OCI-LY1 (cell line): ENCODE measurements around the gene KRT17.

Source experiments
- H2AFZ ChIP-seq: fragments of 200-600 bp; sonication (generic), shearing (Covaris generic); 2 replicates; pipeline ENCODE4 v1.6.0; 2014; ENCODE audit warnings: antibody characterized with exemption, mild to moderate bottlenecking, low read length
- H3F3A ChIP-seq: fragments of 200-600 bp; sonication (generic), shearing (Covaris generic); 2 replicates; pipeline ENCODE4 v1.6.0; 2014; ENCODE audit warnings: mild to moderate bottlenecking, antibody characterized with exemption, low read length, moderate library complexity; ENCODE audit not compliant: insufficient read depth
- H3K27ac ChIP-seq: fragments of 200-600 bp; sonication (generic); 2 replicates; pipeline ENCODE4 v1.5.1; 2014; ENCODE audit warnings: low read length, mixed run types, mild to moderate bottlenecking, low read depth; ENCODE audit not compliant: poor library complexity, severe bottlenecking
- H3K27me3 ChIP-seq: fragments of 200-600 bp; sonication (generic); 2 replicates; pipeline ENCODE4 v1.6.0; 2014; ENCODE audit warnings: antibody characterized with exemption, mild to moderate bottlenecking, low read length, moderate library complexity; ENCODE audit not compliant: insufficient read depth
- H3K36me3 ChIP-seq: fragments of 200-600 bp; sonication (generic); 2 replicates; pipeline ENCODE4 v1.6.1; 2014; ENCODE audit warnings: mild to moderate bottlenecking, antibody characterized with exemption, low read length, moderate library complexity, mixed read lengths; ENCODE audit not compliant: insufficient read depth
- H3K4me1 ChIP-seq: fragments of 200-600 bp; sonication (generic); 2 replicates; pipeline ENCODE4 v1.5.1; 2014; ENCODE audit warnings: mild to moderate bottlenecking, low read length, moderate library complexity; ENCODE audit not compliant: insufficient read depth, severe bottlenecking
- H3K4me2 ChIP-seq: fragments of 200-600 bp; sonication (generic), shearing (Covaris generic); 2 replicates; pipeline ENCODE4 v1.6.1; 2014; ENCODE audit warnings: low read length
- H3K4me3 ChIP-seq: fragments of 200-600 bp; sonication (generic); 2 replicates; pipeline ENCODE4 v1.5.1; 2014; ENCODE audit warnings: low read length, low read depth, mild to moderate bottlenecking, mixed read lengths; ENCODE audit not compliant: poor library complexity, severe bottlenecking
- H3K79me2 ChIP-seq: fragments of 200-600 bp; shearing (Covaris generic); 2 replicates; pipeline ENCODE4 v1.6.1; 2016; ENCODE audit warnings: mixed run types, low read length, mixed read lengths; ENCODE audit not compliant: insufficient read depth
- H3K9ac ChIP-seq: fragments of 200-600 bp; sonication (generic), shearing (Covaris generic); 2 replicates; pipeline ENCODE4 v1.6.1; 2014; ENCODE audit warnings: mild to moderate bottlenecking, low read length, mixed read lengths
- H3K9me2 ChIP-seq: fragments of 200-600 bp; sonication (generic), shearing (Covaris generic); 2 replicates; pipeline ENCODE4 v1.6.1; 2014; ENCODE audit warnings: low read depth, mild to moderate bottlenecking, low read length, mixed read lengths
- H3K9me3 ChIP-seq: fragments of 200-600 bp; shearing (Covaris generic); 2 replicates; pipeline ENCODE4 v1.6.1; 2014; ENCODE audit warnings: low read length, mixed read lengths
- H4K20me1 ChIP-seq: fragments of 200-600 bp; sonication (generic), shearing (Covaris generic); 2 replicates; pipeline ENCODE4 v1.6.0; 2016; ENCODE audit warnings: mild to moderate bottlenecking, low read length; ENCODE audit not compliant: insufficient read depth
- CTCF ChIP-seq: fragments of 200-600 bp; sonication (generic), shearing (Covaris generic); IDR thresholded peaks from 2 replicates; pipeline ENCODE4 v1.5.1; 2017; ENCODE audit warnings: mild to moderate bottlenecking, antibody characterized with exemption, low read length, moderate library complexity, mixed read lengths
- EZH2 ChIP-seq: fragments of 200-600 bp; sonication (generic), shearing (Covaris generic); IDR thresholded peaks from 2 replicates; pipeline ENCODE4 v1.8.0; 2017; ENCODE audit warnings: borderline replicate concordance, mixed run types, mild to moderate bottlenecking, antibody characterized with exemption, low read length, moderate library complexity, mixed read lengths

Gene KRT17

DNA sequence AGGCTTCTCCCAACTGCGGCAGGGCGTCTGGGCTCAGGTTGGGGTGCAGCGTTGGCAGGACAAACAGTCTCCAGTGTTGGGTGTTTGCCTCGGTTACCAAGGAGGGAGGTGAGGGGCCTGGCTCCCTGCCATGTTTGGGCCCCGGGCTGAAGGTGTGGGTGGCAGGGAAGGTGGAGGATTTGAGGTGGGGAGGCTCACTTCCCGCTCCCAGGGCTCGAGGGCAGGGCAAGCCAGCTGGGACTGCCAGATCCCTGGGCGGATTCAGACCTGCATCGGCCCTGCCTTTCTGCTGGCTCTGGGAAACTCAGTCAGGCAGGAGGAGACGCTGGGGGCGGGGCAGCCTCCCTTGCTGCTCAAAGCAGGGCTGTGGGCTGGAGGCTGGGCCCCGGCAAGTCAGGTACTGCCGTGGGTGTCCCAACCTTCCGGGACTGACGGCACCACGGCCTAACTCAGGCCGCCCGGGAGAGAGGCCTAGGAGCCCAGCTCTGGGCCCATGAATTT lies 31.3 kb upstream of the KRT17 start:
- Histone ChIP-seq H3K27me3 (no peaks in the 10 kb centered on the region), H3K9ac (no peak overlapping the region), H3K4me2 (no peak overlapping the region), H3K27ac (no peak overlapping the region), H4K20me1 (no peaks in the 10 kb centered on the region), H3K36me3 (no peaks in the 10 kb centered on the region), H3K4me3 (no peak overlapping the region), H3K4me1 (no peaks in the 10 kb centered on the region), H3K9me2 (no peaks in the 10 kb centered on the region), H3K9me3 (no peaks in the 10 kb centered on the region), H3K79me2 (no peaks in the 10 kb centered on the region), H3F3A (no peaks in the 10 kb centered on the region), H2AFZ (no peak overlapping the region)
- TF ChIP-seq EZH2 (no peak), CTCF (no peak)

DNA sequence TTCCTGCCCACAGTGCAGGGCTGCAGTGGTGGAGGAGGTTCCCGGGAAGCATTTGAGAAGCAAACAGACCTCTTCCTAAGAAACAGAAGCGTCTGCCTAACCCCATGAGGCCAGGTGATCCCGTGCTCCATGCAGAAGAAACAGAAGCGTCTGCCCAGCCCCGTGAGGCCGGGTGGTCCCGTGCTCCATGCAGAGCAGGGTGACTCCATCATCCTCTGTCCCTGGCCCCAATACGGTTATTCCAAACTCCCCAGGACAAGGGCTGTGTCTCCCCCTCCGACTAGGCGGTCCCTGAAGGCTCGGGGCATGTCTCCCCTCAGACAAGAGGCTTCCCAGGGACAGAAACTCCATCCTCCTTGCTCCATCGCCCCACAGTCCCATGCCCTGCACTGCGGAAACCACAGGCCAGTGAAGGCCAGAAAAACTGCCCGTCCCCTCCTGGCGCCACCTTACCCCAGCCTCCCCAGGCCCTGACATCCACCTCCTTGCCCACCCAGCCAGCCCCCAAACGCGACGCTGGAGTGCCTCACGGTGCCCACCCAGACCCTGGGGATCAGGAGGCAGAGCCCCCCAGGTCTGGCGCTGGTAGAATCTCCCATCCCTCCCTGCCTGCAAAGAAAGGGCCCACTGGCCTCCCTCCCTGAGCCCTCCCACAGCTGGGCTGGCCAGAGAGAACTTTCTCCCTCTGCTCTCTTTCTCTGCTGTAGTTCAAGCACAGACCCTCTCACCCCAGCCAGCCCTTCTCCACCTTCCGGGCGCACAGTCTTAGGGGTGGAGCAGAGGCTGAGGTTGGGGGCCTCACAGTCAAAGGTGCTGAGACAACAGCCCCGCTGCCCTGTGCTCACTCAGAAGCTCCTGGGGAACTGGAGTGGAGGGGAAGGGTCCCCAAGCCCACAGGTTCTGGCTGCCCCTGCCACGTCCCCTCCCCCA lies 30.6 kb upstream of the KRT17 start:
- no peaks in the 10 kb centered on the region for H3K79me2 ChIP-seq
- TF ChIP-seq EZH2 (no peak), CTCF (no peak)
- H3K27me3 ChIP-seq: no peaks in the 10 kb centered on the region
- no peaks in the 10 kb centered on the region for H3F3A ChIP-seq
- H3K9me2 ChIP-seq: no peaks in the 10 kb centered on the region
- no peak overlapping the region for H3K4me3 ChIP-seq
- no peaks in the 10 kb centered on the region for H4K20me1 ChIP-seq
- H2AFZ ChIP-seq: no peak overlapping the region
- no peak overlapping the region for H3K9ac ChIP-seq
- no peaks in the 10 kb centered on the region for H3K9me3 ChIP-seq
- H3K27ac ChIP-seq: no peak overlapping the region
- no peaks in the 10 kb centered on the region for H3K4me1 ChIP-seq
- H3K4me2 ChIP-seq: no peak overlapping the region
- H3K36me3 ChIP-seq: no peaks in the 10 kb centered on the region

DNA sequence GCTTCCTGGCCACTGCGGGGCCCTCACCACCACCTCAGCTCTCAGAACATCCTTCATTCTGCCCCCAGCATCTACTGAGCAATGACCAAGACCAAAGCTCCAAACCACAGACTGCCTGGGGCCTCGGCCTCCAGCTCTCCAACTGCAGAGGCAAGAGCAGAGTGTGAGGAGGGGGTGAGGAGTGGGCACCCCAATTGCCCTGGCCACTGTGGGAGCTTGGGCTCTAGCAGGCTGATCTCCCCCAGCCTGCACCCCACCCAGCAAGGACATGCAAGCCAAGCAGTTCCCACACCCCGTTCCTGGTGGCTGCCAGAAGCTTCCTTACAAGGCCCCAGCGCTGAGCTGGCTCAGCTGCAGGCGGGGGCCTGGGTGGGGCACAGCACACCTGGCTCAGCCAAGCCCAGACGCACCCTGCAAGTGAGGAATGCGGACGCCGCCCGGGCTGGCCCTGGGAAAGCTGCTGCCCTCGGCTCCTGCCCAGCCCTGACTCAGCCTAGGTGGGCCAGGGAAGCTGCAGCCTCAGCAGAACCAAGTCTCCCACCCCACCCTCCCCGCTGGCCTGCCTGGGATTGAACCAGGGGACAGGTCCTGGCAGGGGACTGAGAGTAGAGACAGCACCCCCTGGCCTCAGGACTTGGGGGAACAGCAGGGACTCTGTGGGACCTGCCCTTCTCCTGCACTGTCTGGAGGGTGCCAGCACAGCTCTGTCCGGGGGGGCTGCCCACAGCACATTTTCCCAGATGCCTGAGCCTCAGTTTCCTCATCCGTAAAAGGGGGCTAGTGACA lies 29.7 kb upstream of the KRT17 start:
- Histone ChIP-seq H4K20me1 (no peaks in the 10 kb centered on the region), H3K4me1 (no peaks in the 10 kb centered on the region), H3K9ac (no peak overlapping the region)

More for the DNA sequence above, 29.7 kb upstream of the KRT17 start:
- no peaks in the 10 kb centered on the region for H3K36me3 ChIP-seq
- no peak for TF ChIP-seq CTCF
- no peak for TF ChIP-seq EZH2
- H3K9me2 ChIP-seq: no peaks in the 10 kb centered on the region
- no peaks in the 10 kb centered on the region for H3F3A ChIP-seq
- H3K27ac ChIP-seq: no peak overlapping the region
- H3K4me3 ChIP-seq: no peak overlapping the region
- no peak overlapping the region for H2AFZ ChIP-seq
- H3K4me2 ChIP-seq: no peak overlapping the region
- no peaks in the 10 kb centered on the region for H3K27me3 ChIP-seq
- H3K9me3 ChIP-seq: no peaks in the 10 kb centered on the region
- no peaks in the 10 kb centered on the region for H3K79me2 ChIP-seq
